Ovary (tissue), 3 donors: ENCODE results near the gene NOL12.

Experiments used
- CTCF ChIP-seq, 3 donors: fragments of 450-650 bp in 2 of 3; fragments of 200-600 bp in 1 of 3; IDR thresholded peaks; one replicate each; pipeline versions ENCODE4 v1.5.1 to v1.8.0; 2016 to 2022; ENCODE audit warnings: antibody characterized with exemption in 3 of 3, mild to moderate bottlenecking in 1 of 3
- EP300 ChIP-seq: sonication (generic); formaldehyde crosslinking; IDR thresholded peaks from one replicate; pipeline ENCODE4 v1.6.1; 2017; ENCODE audit warnings: antibody characterized with exemption
- POLR2A ChIP-seq: fragments of 450-650 bp; IDR thresholded peaks from one replicate; pipeline ENCODE4 v1.6.1; 2017; ENCODE audit warnings: antibody characterized with exemption, mild to moderate bottlenecking, moderate library complexity
- donor health status: DM: no; HTN: no; CAD: no.

GRCh38 chr22:37647928-37648327 is 38.2 kb upstream of the NOL12 start:
- no peak for TF ChIP-seq CTCF (IDR thresholded peaks at IDR 0.05)
- TF ChIP-seq POLR2A, result no peak
- no peak for TF ChIP-seq EP300
